B cell (primary cell): ENCODE results near the gene LIPC.

Experiments
- CTCF ChIP-seq: fragments of 200-600 bp; IDR thresholded peaks from one replicate; pipeline ENCODE4 v1.8.0; 2022; ENCODE audit warnings: antibody characterized with exemption, mild to moderate bottlenecking
- EZH2 ChIP-seq: IDR thresholded peaks from 2 replicates; pipeline ENCODE4 v1.6.1; 2012; ENCODE audit warnings: borderline replicate concordance, low read depth, mild to moderate bottlenecking, moderate library complexity, low read length; ENCODE audit not compliant: insufficient read depth, poor library complexity, severe bottlenecking

DNA sequence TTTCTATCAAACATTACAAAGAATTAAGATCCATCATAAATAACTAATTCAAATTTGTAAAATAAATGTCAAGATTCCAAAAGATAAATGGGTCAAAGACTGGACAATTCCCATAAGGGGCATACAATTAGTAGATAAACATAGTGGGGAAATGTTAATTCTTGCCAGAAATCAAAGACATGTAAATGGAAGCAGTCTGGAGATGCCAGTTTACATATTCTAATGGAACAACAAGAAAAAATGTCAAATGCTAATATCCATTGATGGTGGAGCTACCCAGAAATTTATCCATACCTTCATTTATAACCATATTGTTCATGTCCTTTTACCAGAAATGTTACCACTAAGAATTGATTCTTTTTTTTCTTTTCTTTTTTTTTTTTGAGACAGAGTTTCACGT lies 13.7 kb upstream of the LIPC start:
- TF ChIP-seq CTCF (no peak), EZH2 (no peak)
